Astrocyte (in vitro differentiated cells and primary cell): ENCODE data around the gene PBOV1.

ENCODE experiments used
- EZH2 ChIP-seq: IDR thresholded peaks from 2 replicates; pipeline ENCODE4 v1.6.1; 2012; ENCODE audit warnings: mild to moderate bottlenecking, low read length, inconsistent platforms; ENCODE audit not compliant: insufficient read depth
- TF ChIP-seq, protein P1 (sequence below): IDR thresholded peaks from 2 replicates; pipeline ENCODE4 v1.5.1; 2011; ENCODE audit warnings: low read depth, mild to moderate bottlenecking, inconsistent platforms, low read length, moderate library complexity; ENCODE audit not compliant: insufficient read depth

DNA sequence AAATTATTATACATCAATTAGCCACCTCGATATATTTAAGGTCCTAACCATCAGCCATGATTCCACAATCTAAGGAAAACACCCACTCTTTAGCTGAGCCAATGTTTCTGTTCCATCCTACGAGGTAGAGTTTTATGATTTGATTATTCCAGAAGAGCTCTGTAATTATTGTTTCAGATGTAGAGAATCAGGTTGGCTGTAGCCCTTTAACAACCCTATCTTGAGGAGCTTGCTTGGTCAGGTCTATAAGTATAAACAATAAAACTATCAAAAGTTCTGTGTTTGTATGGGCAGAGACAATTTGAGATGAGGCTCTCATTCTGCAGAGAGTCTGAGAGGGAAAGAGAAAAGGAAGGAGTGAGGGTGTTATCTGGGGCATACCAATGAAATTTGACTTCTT, at the start of gene PBOV1:
- TF ChIP-seq EZH2: no peak
- TF ChIP-seq, protein P1, sequence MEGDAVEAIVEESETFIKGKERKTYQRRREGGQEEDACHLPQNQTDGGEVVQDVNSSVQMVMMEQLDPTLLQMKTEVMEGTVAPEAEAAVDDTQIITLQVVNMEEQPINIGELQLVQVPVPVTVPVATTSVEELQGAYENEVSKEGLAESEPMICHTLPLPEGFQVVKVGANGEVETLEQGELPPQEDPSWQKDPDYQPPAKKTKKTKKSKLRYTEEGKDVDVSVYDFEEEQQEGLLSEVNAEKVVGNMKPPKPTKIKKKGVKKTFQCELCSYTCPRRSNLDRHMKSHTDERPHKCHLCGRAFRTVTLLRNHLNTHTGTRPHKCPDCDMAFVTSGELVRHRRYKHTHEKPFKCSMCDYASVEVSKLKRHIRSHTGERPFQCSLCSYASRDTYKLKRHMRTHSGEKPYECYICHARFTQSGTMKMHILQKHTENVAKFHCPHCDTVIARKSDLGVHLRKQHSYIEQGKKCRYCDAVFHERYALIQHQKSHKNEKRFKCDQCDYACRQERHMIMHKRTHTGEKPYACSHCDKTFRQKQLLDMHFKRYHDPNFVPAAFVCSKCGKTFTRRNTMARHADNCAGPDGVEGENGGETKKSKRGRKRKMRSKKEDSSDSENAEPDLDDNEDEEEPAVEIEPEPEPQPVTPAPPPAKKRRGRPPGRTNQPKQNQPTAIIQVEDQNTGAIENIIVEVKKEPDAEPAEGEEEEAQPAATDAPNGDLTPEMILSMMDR: no peak
